K562 (cell line): ENCODE results near the gene YBEY. TPM values are rescaled to one million over a fixed set of nuclear protein-coding genes. Genes with fewer than 3 reads are reported as not detected.

ENCODE experiments used
- MTA2 ChIP-seq: fragments of 450-650 bp; IDR thresholded peaks from 2 replicates; pipeline ENCODE4 v1.6.1; 2016; ENCODE audit warnings: low read depth
- NONO ChIP-seq, 2 experiments: fragments of 200-400 bp in 1 of 2; fragments of 450-650 bp in 1 of 2; formaldehyde crosslinking in 1 of 2; IDR thresholded peaks; 2 replicates each; pipeline ENCODE4 v1.6.1; 2017; ENCODE audit warnings: low read depth in 2 of 2, mild to moderate bottlenecking in 2 of 2, moderate library complexity in 2 of 2, low read length in 1 of 2
- POLR2B ChIP-seq: fragments of 450-650 bp; IDR thresholded peaks from 2 replicates; pipeline ENCODE4 v1.6.1; 2018; ENCODE audit warnings: low read depth; ENCODE audit not compliant: partially characterized antibody
- RBBP5 ChIP-seq: fragments of 200-600 bp; sonication (generic); IDR thresholded peaks from 2 replicates; pipeline ENCODE4 v1.6.1; 2012; ENCODE audit warnings: borderline replicate concordance, mild to moderate bottlenecking, low read length, control low read depth, inconsistent platforms; ENCODE audit not compliant: insufficient read depth, poor library complexity, severe bottlenecking
- SMAD4 ChIP-seq: fragments of 250-450 bp; sonication (Bioruptor Pico); conservative IDR thresholded peaks from 2 replicates; pipeline ENCODE4 v1.8.0; 2021; ENCODE audit warnings: inconsistent platforms, mild to moderate bottlenecking, moderate library complexity
- SNRNP70 ChIP-seq: fragments of 200-400 bp; formaldehyde crosslinking; optimal IDR thresholded peaks from 2 replicates; pipeline ENCODE3; 2017; ENCODE audit warnings: low read depth, low read length
- STAT5B ChIP-seq: fragments of 250-450 bp; sonication (Bioruptor Pico); IDR thresholded peaks from 2 replicates; pipeline ENCODE4 v1.8.0; 2021; ENCODE audit warnings: mild to moderate bottlenecking, inconsistent platforms
- ZNF3 ChIP-seq: fragments of 250-450 bp; sonication (Bioruptor Pico); IDR thresholded peaks from 2 replicates; pipeline ENCODE4 v1.5.0; 2021; ENCODE audit warnings: mild to moderate bottlenecking, moderate library complexity
- ZNF324 ChIP-seq: fragments of 250-450 bp; sonication (Bioruptor Pico); IDR thresholded peaks from 2 replicates; pipeline ENCODE4 v1.4.0; 2020; ENCODE audit warnings: mild to moderate bottlenecking
- polyA plus RNA-seq, 8 experiments: library from polyadenylated mRNA; depleted of rRNA in 4 of 8; stranded (reverse) in 5 of 8; unstranded in 3 of 8; fragments of >200 nt; fragmentation: Nextera tagmentation in 2 of 8; fragmentation: Illumina TruSeq in 1 of 8; extraction: Ambion mirVana in 2 of 8; extraction: Trizol in 1 of 8; gene quantifications; 2 replicates each; pipeline versions ENCODE4 v1.2.1 to v1.2.3, GENCODE V29; 2011 to 2014; ENCODE audit warnings: inconsistent platforms in 1 of 8, missing spikeins in 1 of 8
- total RNA-seq, 7 experiments: library from RNA; depleted of rRNA in 6 of 7; stranded (reverse); fragments of >200 nt in 6 of 7; fragmentation: Illumina TruSeq in 2 of 7; extraction: Trizol in 2 of 7; gene quantifications; 2 replicates each; pipeline versions ENCODE4 v1.2.1 to v1.2.3, GENCODE V29; 2011 to 2021; ENCODE audit warnings: low replicate concordance in 1 of 7
- TF ChIP-seq, protein P1 (sequence below): IDR thresholded peaks from 2 replicates; pipeline ENCODE4 v1.6.1; 2014; ENCODE audit warnings: antibody characterized with exemption
- TF ChIP-seq, protein P2 (sequence below): fragments of 200-600 bp; sonication (generic); IDR thresholded peaks from one replicate; pipeline ENCODE4 v1.6.1; 2012; ENCODE audit warnings: mild to moderate bottlenecking, low read depth, low read length, inconsistent platforms
- TF ChIP-seq, protein P3 (sequence below): fragments of 450-650 bp; conservative IDR thresholded peaks from 2 replicates; pipeline ENCODE4 v1.6.1; 2016; ENCODE audit warnings: missing genetic modification characterization, low read depth, mild to moderate bottlenecking, control low read depth, missing compliant biosample characterization

The YBEY gene
- total and polyA plus RNA-seq, 9 of the 15 experiments (the other 6 are each of a cell fraction or from before 2014, with no cell fraction given), result 6.4 to 28.0 (median 12.4) TPM

DNA sequence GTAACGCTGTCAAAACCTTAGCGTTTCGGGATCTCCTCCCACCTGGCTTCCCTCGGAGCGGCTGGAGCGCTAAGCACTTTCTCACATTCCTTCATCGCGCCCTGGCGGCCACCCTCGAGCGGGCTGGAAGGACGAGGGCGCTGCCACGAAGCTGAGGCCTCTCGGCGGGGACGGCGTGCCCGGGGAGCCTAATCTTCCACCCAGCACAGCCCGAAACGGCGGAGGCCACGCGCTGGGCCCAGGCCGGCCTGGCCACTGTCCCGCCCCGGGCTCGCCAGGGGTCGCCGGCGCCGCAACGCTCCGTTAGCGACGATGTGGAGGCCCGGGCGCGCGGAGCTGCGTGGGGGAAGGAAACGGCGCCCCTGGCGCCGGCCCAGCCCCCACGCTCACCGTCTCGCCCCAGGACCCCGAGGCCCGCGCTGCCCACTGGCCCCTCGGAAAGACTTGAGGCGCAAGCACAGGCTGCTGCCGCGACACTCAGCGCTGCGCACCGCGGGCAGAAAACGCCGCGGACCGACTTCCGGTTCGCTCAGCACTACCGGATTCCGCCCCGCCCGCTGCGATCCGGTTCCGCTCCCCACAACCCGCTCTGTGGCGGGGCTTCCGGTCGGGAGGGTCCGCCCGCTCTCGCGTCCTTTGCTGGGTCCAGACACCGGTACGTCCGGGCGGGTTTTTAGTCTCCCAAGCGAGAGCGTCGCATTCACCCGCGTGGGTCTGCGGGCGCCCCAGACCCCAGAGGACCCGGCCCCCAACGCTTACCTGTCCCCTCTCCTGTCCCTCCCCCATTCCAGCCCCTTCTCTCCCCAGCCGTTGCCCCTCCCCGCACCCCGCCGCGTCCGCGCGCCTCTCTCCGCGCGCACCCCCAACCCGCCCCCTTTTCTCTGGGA is at the start of gene YBEY (continued):
- TF ChIP-seq NONO (IDR thresholded peaks at IDR 0.05; ENCODE audit: low read depth in 2 of 2, low read length in 1 of 2), result peak; percentile 84 to 90
- no peak; the same call in 1 of the 2 replicates for TF ChIP-seq MTA2
- TF ChIP-seq, protein P1, sequence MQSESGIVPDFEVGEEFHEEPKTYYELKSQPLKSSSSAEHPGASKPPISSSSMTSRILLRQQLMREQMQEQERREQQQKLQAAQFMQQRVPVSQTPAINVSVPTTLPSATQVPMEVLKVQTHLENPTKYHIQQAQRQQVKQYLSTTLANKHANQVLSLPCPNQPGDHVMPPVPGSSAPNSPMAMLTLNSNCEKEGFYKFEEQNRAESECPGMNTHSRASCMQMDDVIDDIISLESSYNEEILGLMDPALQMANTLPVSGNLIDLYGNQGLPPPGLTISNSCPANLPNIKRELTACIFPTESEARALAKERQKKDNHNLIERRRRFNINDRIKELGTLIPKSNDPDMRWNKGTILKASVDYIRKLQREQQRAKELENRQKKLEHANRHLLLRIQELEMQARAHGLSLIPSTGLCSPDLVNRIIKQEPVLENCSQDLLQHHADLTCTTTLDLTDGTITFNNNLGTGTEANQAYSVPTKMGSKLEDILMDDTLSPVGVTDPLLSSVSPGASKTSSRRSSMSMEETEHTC, result no peak
- TF ChIP-seq ZNF3 (CRISPR knock-in tag), result no peak
- TF ChIP-seq, protein P2, sequence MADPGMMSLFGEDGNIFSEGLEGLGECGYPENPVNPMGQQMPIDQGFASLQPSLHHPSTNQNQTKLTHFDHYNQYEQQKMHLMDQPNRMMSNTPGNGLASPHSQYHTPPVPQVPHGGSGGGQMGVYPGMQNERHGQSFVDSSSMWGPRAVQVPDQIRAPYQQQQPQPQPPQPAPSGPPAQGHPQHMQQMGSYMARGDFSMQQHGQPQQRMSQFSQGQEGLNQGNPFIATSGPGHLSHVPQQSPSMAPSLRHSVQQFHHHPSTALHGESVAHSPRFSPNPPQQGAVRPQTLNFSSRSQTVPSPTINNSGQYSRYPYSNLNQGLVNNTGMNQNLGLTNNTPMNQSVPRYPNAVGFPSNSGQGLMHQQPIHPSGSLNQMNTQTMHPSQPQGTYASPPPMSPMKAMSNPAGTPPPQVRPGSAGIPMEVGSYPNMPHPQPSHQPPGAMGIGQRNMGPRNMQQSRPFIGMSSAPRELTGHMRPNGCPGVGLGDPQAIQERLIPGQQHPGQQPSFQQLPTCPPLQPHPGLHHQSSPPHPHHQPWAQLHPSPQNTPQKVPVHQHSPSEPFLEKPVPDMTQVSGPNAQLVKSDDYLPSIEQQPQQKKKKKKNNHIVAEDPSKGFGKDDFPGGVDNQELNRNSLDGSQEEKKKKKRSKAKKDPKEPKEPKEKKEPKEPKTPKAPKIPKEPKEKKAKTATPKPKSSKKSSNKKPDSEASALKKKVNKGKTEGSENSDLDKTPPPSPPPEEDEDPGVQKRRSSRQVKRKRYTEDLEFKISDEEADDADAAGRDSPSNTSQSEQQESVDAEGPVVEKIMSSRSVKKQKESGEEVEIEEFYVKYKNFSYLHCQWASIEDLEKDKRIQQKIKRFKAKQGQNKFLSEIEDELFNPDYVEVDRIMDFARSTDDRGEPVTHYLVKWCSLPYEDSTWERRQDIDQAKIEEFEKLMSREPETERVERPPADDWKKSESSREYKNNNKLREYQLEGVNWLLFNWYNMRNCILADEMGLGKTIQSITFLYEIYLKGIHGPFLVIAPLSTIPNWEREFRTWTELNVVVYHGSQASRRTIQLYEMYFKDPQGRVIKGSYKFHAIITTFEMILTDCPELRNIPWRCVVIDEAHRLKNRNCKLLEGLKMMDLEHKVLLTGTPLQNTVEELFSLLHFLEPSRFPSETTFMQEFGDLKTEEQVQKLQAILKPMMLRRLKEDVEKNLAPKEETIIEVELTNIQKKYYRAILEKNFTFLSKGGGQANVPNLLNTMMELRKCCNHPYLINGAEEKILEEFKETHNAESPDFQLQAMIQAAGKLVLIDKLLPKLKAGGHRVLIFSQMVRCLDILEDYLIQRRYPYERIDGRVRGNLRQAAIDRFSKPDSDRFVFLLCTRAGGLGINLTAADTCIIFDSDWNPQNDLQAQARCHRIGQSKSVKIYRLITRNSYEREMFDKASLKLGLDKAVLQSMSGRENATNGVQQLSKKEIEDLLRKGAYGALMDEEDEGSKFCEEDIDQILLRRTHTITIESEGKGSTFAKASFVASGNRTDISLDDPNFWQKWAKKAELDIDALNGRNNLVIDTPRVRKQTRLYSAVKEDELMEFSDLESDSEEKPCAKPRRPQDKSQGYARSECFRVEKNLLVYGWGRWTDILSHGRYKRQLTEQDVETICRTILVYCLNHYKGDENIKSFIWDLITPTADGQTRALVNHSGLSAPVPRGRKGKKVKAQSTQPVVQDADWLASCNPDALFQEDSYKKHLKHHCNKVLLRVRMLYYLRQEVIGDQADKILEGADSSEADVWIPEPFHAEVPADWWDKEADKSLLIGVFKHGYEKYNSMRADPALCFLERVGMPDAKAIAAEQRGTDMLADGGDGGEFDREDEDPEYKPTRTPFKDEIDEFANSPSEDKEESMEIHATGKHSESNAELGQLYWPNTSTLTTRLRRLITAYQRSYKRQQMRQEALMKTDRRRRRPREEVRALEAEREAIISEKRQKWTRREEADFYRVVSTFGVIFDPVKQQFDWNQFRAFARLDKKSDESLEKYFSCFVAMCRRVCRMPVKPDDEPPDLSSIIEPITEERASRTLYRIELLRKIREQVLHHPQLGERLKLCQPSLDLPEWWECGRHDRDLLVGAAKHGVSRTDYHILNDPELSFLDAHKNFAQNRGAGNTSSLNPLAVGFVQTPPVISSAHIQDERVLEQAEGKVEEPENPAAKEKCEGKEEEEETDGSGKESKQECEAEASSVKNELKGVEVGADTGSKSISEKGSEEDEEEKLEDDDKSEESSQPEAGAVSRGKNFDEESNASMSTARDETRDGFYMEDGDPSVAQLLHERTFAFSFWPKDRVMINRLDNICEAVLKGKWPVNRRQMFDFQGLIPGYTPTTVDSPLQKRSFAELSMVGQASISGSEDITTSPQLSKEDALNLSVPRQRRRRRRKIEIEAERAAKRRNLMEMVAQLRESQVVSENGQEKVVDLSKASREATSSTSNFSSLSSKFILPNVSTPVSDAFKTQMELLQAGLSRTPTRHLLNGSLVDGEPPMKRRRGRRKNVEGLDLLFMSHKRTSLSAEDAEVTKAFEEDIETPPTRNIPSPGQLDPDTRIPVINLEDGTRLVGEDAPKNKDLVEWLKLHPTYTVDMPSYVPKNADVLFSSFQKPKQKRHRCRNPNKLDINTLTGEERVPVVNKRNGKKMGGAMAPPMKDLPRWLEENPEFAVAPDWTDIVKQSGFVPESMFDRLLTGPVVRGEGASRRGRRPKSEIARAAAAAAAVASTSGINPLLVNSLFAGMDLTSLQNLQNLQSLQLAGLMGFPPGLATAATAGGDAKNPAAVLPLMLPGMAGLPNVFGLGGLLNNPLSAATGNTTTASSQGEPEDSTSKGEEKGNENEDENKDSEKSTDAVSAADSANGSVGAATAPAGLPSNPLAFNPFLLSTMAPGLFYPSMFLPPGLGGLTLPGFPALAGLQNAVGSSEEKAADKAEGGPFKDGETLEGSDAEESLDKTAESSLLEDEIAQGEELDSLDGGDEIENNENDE, result no peak
- peak; percentile 94 for TF ChIP-seq POLR2B
- no peak for TF ChIP-seq ZNF324 (CRISPR knock-in tag)
- no peak for TF ChIP-seq STAT5B (CRISPR knock-in tag)
- TF ChIP-seq, protein P3, sequence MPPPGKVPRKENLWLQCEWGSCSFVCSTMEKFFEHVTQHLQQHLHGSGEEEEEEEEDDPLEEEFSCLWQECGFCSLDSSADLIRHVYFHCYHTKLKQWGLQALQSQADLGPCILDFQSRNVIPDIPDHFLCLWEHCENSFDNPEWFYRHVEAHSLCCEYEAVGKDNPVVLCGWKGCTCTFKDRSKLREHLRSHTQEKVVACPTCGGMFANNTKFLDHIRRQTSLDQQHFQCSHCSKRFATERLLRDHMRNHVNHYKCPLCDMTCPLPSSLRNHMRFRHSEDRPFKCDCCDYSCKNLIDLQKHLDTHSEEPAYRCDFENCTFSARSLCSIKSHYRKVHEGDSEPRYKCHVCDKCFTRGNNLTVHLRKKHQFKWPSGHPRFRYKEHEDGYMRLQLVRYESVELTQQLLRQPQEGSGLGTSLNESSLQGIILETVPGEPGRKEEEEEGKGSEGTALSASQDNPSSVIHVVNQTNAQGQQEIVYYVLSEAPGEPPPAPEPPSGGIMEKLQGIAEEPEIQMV (tag), result 0 out of 2 replicates have a peak, but pooled peaks have one; percentile 16
- TF ChIP-seq SNRNP70, result no peak
- TF ChIP-seq RBBP5, result peak; percentile 100
- peak; percentile 78 for TF ChIP-seq SMAD4 (CRISPR knock-in tag)
